GM18520 (cell line): Measurements from ENCODE around the gene PDE6G.

Experiments used
- ATAC-seq: cut with Tn5 transposase; IDR thresholded peaks from one replicate; pipeline ENCODE4 v1.9.1; 2021; ENCODE audit not compliant: unreplicated experiment

The PDE6G gene

DNA sequence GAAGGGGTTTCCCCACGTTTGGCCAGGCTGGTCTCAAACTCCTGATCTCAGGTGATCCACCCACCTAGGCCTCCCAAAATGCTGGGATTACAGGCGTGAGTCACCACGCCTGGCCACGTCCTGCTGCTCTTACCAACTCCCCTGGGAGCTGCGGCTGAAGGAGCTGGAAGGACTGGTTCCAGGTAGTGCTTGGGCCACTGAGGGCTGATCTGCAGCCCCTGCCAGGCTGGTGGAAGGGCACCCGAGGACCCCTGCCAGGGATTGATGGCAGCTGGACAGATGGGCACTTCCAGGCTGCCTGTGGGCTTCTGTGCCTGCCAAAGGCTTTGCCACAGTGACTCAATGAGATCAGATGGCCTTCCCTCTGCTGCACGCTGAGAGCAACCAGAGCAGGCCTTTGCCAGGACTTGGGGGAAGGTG, 7.7 kb upstream of the PDE6G start:
- ATAC-seq: no peak

DNA sequence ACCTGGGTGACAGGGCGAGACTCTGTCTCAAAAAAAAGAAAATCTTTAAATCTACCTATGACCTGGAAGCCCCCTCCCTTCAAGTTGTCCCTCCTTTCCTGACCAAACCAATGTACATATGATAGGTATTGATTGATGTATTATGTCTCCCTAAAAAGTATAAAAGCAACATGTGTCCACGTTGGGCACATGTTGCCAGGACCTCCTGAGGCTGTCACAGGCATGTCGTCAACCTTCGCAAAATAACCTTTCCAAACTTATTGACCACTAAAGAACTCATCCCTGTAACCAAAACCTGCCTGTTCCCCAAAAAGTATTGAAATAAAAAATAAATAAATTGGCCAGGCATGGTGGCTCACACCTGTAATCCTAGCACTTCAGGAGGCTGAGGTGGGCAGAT, 5.7 kb upstream of the PDE6G start:
- ATAC-seq: no peak

DNA sequence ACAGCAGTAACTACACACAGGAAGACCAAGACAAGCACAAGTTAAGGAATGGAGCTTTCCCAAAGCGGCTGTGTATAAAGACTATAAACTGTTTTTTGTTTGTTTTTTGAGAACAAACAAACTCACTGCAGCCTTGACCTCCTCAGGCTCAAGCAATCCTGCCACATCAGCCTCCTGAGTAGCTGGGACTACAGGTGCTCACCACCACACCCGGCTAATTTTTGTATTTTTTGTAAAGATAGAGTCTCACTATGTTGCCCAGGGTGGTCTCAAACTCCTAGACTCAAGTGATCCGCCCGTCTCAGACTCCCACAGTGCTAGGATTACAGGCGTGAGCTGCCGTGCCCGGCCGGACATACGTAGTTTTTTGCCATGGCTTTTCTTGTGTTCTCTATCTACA, 4.1 kb upstream of the PDE6G start:
- no peak for ATAC-seq

DNA sequence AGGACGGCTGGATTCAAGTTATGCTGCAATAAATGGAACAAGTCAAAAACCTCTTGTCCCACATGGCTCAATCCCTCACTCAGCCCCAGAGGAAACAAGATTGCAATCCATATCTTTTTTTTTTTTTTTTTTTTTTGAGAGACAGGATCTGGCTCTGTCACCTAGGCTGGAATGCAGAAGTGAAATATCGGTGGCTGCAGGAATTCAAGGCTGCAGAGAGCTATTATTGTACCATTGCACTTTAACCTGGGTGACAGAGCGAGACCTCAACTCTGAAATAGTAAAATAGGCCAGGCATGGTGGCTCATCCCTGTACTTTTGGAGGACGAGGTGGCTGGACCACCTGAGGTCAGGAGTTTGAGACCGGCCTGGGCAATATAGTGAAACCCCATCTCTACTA, 2.7 kb upstream of the PDE6G start:
- no peak for ATAC-seq

DNA sequence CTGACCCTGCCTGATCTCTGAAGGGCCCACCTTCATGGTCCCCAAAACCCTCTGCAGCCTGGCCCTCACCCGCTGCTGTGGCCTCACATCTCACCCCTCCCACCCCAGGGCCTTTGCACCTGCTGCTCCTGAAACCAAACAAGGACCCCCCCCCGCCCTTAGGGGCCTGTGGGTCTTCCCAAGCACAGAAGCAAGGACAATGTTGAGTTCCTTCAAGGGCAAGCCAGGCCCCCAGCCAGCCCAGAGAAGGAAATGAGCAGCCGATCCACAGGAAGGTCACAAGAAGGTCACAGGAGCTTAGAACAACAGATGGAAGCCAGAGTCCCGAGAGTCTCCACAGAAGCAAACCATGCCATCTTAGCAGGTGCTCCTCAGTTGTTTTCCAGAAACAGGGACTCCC, 493 bp upstream of the PDE6G start:
- no peak for ATAC-seq

DNA sequence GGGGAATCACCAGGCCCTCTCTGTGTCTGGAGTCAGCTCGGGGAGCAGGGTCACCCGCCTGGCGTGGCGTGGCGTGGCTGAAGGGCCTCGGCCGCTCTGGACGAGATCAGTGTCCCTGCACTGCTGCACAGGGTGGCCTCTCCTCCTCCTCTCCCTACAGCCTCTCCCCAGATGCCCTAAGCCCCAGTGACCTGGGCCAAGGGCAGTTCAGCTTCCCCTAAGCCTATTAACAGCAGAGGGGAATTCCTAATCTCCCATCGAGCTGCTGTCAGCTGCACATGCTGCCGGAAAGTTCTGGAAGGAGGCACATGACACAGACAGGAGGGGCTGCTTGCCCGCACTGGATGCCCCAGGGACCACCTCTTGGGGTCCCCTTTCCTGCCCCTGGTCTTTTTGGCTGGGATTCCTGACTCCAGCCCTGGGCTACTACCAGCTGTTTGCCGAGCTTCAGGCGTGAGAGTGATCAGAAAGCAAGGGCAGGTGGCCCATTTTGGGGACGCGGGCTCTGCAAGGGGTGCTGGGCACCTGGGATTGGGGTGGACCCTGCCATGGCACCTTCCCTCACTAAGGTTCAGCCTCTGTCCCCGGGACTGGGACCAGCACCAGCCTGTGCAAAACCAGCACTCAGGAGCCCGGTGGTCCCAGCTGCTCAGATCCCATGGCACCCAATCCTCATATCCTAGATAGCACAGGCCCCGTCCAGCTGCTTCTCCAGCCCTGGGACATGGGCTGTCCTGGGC, 794 bp downstream of the PDE6G start:
- no peak for ATAC-seq

DNA sequence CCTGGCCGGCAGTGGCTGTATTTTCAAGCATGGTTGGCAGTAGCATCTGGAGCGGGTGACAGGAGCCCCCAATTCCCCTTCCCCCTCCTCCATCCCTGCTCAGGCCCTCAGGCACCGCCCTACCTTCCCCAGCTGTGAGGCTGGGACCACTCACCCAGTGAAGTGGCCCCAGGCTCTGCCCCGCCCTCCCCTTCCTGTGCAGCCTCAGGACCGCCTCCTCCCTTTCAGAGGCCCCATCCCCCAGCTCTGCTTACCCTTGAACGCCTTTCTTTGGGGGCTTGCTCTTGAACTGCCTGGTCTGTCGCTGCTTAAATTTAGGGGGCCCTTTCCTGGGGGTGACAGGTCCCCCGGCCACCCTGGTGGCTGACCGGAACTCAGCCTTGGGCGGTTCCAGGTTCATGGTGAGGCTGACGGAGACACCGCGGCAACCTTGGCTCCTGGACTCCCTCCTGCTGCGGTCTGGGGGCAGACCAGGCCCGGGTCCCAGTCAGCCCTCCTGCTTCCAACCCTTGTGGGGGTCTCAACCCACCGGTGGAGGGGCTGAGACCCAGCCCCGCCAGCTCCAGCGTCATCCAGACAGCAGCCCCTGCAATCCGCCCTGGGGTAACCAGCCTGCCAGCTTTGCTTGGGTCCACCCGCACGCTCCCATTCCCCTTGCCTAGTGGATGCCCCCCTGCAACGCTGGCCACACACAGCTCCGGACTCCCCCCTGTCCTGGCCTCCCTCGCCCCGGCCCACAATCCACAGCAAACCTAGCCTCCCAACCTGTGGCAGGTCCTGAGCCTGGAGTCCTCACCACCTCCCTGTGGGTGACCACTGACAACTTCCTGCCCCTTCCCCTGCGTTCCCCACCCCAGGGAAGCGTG, 3.2 kb downstream of the PDE6G start:
- no peak for ATAC-seq

DNA sequence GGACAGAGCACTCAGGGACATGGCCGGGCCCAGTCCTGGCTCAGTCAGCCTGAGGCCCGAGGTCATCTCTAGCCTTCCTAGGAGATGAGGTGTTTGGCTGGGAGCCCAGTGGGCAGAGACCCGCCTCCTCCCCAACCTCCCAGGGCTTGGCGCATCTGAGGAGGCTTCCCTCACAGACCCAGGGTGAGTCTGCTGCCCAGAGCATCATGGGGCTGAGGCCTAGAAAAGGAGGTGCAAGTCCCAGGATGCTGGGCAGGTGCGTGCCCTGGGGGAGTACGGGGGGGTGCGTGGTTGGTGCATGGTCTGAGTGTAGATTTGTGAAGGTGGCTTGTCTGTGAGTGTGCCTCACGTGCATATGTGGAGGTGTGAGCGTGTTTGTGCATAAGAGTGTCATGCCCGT, 4.7 kb downstream of the PDE6G start:
- no peak for ATAC-seq

DNA sequence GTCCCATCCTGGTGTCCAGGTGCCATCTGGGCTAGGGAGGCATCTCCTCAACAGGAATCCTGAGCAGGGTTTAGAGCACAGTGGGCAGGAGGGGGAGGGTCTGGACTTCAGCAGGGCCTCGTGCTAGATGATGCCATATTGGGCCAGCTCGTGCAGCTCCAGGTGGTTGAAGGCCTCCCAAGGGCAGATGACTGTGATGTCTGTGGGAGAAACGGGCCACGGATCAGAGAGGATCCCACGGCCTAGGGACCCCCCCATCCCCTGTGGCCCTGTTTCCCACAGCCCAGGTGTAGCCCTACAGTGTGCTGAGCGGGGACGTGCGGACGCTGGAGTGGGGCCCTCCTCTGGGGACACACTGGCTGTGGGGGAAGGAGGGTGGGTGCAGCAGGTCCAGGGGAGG, 5.4 kb downstream of the PDE6G start:
- no peak for ATAC-seq

DNA sequence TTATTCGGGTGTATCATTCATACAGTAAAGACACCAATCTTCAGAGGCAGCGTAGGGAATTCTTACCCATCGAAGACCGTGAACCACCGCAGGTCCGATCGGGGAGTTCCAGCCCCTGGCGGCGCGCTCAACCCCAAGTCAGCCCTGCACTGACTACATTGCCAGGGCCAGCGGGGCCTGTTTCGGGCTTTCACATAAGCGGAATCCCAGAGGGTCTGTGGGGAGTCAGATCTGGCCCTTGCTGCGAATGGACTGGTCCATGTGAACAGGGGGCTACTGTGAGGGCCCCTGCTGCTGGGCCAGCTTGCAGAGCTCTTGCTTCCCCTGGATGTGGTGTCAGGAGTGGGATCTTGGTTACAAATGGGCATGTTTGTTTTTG, 7.6 kb downstream of the PDE6G start:
- ATAC-seq: no peak

DNA sequence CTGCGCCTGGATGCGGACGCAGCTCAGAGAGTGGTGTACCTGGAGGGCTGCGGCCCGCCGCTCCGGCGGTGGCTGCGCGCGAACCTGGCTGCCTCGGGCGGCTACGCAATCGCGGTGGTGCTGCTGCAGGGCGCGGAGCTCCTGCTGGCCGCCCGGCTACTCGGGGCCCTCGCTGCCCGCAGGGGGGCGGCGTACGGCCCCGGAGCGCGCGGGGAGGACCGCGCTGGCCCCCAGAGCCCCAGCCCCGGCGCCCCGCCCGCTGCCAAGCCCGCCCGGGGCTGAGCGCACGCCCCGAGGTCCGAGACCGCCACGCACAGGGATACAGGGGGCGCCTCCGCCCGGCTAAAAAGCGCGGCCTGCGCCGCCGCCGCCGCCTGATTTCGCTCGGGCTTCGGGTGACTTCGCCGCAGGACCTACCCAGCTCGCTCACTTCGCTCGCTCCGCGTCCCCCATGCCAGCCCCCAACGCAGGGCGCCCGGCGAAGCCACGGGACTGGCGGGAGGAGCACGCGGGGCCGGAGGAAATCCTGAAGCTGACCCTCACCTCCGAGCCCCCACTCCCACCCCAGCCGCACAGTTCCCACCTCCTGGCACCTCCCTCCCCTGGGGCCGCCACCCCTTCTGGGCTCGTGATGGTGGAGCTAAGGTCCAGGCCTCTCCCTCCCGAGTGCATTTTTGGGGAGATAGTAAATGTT, 8.2 kb downstream of the PDE6G start:
- ATAC-seq: no peak

DNA sequence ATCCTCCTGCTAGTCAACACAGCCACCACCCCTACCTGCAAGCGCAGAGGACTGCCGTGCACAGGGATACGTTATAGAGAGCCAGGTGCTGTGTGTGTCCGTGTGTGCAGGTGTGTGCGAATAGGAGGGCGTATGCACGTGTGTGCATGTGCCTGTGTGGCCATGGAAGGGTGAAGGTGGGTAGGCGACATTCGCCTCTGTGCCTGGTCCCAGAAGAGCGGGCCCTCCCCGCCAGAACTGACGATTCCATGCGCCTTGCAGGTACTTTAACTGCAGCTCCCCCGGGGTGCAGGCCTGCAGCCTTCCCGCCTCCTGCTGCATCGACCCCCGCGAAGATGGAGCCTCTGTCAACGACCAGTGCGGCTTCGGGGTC, 8.7 kb downstream of the PDE6G start:
- no peak for ATAC-seq

DNA sequence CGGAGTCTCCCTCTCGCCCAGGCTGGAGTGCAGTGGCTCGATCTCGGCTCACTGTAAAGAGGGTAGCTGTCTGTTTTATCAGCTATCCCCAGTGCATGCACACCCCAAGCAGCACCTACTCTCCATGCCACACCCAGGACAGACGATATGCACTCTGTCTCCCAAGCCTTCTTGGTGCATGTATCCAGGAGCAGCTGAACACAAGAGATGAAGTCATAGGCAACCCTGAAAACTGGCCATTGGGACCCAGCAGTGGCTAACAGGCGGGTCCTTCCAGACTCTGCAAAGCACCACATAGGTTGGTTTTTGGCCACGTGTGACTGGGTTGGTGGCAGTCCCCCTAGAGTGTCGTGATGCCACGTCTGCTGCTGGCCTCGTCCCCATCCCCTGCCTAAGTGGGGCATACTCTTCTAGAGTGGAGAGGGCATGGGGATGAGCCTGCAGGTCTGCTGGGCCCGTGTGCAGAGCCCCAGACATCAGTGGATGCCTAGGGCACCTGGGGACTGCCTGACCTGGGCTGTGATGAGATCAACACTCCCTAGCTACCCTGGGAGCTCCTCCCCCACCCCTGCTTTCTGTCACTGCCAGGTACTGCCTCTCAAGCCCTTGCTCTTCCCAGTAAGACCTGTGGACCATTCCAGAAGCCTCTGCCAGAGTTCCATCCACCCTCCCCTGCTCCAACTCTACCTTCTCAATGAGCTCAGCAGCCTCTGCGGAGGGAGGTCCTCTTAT, 9.3 kb downstream of the PDE6G start:
- no peak for ATAC-seq

DNA sequence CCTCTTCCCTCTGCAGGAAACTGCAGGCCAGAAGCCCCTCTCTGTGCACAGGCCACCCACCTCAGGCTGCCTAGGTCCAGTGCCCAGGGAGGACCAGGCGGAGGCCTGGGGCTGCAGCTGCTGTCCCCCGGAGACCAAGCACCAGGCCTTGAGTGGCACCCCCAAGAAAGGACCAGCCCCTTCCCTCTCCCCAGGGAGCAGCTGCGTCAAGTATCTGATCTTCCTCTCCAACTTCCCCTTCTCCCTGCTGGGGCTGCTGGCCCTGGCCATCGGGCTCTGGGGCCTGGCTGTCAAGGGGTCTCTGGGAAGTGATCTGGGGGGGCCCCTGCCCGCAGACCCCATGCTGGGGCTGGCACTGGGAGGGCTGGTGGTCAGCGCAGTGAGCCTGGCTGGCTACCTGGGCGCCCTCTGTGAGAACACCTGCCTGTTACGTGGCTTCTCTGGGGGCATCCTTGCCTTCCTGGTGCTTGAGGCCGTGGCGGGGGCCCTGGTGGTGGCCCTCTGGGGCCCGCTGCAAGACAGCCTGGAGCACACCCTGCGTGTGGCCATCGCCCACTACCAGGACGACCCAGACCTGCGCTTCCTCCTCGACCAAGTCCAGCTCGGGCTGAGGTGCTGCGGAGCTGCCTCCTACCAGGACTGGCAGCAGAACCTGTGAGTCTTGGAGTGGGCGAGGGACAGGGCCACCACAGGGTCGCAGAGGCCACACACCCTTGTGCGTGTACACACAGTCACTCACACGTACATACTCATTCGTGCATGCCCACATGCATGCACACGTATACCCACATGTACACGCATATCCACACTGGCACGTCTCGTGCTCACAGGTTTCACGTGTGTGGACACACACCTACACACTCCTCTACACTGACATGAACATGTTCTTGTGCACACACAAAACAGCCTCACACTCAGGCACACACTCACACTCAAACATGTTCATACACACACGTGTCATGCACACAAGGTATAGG, 11.1 kb downstream of the PDE6G start:
- ATAC-seq: no peak

DNA sequence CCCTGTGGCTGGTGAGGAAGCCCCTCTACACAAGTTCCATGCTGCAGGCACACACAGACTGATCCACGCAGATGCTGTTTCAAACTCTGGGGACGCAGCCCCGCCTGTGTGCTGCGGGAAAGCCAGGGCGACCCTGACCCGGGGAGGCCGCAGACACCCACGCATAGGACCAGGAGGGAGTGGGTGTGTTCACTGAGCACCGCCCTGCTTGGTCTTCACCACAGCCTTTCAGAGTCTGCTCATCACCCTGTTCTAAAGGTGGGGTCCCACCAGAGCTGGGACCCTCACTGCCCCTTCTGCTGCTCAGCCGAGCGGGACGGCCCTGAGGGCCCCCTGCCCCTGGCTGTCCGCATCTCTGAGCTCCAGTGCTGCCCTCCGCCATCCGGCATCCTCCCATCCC, 11.8 kb downstream of the PDE6G start:
- ATAC-seq: no peak

DNA sequence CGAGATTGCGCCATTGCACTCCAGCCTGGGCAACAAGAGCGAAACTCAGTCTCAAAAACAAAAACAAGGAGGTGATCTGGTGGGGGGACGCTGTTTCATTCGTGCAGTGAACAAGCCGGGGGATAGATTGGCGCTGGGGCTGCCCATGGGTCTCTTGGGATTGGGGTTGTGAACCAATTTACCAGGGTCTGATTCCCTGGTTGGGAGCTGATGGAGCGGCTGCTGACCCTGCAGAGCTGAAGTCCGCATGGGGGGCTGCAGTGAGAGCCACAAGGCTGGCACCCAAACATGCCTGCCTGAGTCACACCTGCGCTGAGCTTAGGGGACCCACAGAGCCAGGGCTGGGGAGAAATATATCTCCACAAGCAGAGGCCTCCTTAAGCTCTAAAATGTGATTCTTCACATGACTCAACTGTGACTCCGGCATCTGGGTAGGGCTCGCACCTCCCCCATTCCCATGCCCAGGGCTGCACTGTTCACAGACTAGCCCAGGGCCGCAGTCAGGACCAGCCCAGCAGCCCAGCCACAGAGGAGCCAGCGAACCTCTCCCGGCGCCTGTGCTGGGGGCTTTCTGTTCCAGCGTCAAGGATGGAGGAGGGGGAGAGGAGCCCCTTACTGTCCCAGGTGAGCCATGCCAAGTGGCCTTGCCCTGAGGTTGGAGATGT, 14.4 kb downstream of the PDE6G start:
- no peak for ATAC-seq

DNA sequence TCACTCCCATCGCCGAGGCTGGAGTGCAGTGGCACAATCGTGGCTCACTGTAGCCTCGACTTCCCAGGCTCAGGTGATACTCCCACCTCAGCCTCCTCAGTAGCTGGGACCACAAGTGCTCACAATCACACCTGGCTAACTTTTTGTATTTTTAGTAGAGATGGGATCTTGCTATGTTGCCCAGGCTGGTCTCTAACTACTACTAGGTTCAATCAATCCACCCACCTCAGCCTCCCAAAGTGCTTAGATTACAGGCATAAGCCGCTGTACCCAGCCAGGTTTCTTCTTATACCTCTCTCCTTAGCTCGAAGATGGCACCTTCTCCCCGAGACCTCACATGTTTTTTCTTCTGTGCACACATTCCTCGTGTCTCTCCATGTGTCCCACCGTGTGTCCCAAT, 16.3 kb downstream of the PDE6G start:
- ATAC-seq: no peak

DNA sequence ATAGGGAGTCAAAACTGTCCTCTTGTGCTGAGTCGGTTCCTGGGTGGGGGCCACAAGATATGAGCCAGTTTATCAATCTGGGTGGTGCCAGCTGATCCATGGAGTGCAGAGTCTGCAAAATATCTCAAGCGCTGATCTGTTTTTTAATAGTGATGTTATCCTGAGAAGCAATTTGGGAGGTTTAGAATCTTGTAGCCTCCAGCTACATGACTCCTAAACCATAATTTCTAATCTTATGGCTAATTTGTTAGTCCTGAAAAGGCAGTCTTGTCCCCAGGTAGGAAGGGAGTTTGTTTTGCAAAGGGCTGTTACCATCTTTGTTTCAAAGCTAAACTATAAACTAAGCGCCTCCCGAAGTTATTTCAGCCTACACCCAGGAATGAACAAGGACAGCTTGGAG, 17.7 kb downstream of the PDE6G start:
- no peak for ATAC-seq

DNA sequence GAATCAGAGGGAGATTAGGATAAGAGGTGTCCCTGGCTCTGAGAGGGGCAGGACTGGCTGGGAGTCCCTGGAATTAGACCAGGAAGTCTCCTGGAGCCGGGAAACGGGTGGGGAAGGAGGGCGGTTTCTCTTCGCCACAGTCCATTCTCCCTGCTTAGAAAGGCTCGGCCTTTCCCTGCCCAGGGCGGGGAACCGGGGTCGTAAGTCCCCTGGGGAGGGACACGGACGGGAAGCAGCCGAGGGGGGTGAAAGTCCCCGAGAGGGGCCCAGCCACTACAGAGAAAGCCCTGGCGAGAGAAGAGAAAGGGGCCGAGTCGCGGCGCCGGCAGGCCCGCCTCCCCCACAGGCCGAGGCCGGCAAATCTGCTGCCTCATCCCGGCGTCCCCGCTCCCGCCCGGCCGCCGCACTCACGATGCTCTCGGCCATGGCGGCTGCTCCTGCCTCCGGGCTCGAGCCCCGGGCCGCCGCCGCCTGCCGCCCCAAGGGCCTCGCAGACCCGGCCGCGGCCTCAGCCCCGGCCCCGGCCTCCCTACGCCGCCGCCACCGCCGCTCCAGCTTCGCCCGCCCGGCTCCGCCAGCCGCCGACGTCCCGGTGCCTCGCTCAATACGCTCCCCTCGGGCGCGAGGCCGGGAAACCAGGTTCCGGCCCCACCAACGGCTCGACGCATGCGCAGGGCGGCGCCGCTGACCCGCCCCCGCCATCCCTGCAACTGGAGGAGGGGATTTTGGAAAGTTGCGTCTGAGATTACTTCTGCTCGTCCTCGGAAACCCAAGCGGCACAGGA, 19.6 kb downstream of the PDE6G start, which contains the start of the genes NPLOC4 and TSPAN10:
TSS of gene NPLOC4 (minus strand) at position 608 of the 784 bp plus-strand sequence. CDS start at position 426, 182 bp downstream.
TSS of gene TSPAN10 (plus strand) at position 692 of the 784 bp plus-strand sequence. CDS start 5,217 bp downstream, outside the sequence.
- peak; percentile 97 for ATAC-seq
